GM12891 (cell line): ENCODE data around the gene HEPH. TPM values are rescaled to one million over a fixed set of nuclear protein-coding genes. Genes with fewer than 3 reads are reported as not detected.
"Not testable (repeated sequence)": the region's sequence is repeated elsewhere in the genome, so short reads cannot be mapped to it uniquely, and the experiment has no call there.

ENCODE experiments used
- DNase-seq: peaks from one replicate; pipeline ENCODE4 v3.0.0; 2011; ENCODE audit warnings: low spot score; ENCODE audit not compliant: insufficient read length
- FAIRE-seq: peaks from 2 replicates; lab custom pipeline; 2011; peaks lifted over from hg19 to GRCh38; lab: Jason Lieb, UNC
- PAX5 ChIP-seq: IDR thresholded peaks from 2 replicates; pipeline ENCODE4 v1.6.1; 2011; ENCODE audit warnings: low read length, moderate library complexity, mild to moderate bottlenecking; ENCODE audit not compliant: insufficient read depth, severe bottlenecking
- POLR2A ChIP-seq: IDR thresholded peaks from 2 replicates; pipeline ENCODE4 v1.6.1; 2011; ENCODE audit warnings: low read depth, low read length, control low read depth
- POLR2AphosphoS5 ChIP-seq: IDR thresholded peaks from 2 replicates; pipeline ENCODE4 v1.6.1; 2011; ENCODE audit warnings: low read depth, low read length, control low read depth
- POU2F2 ChIP-seq: IDR thresholded peaks from 2 replicates; pipeline ENCODE4 v1.6.1; 2011; ENCODE audit warnings: low read depth, mild to moderate bottlenecking, control low read depth, low read length, moderate library complexity
- SPI1 ChIP-seq: IDR thresholded peaks from 2 replicates; pipeline ENCODE4 v1.6.1; 2011; ENCODE audit warnings: low read depth, low read length, control low read depth
- TAF1 ChIP-seq: IDR thresholded peaks from 2 replicates; pipeline ENCODE4 v1.6.1; 2011; ENCODE audit warnings: low read depth, low read length, control low read depth
- polyA plus RNA-seq: library from polyadenylated mRNA; unstranded; fragments of >200 nt; gene quantifications from one replicate; pipeline ENCODE4 v1.2.1, GENCODE V29; 2012; ENCODE audit warnings: low read depth, missing spikeins, inconsistent platforms; ENCODE audit not compliant: missing spikeins

HEPH gene
- 0.37 TPM for polyA plus RNA-seq

GRCh38 chrX:66163849-66164411 lies at the start of gene HEPH:
TSS of gene HEPH (plus strand) at chrX:66164247. CDS start at chrX:66170571, 6,324 bp downstream.
- TF ChIP-seq POU2F2 (no peak), SPI1 (peak; percentile 46; the same call in 1 of the 2 replicates), POLR2A (no peak)
- FAIRE-seq (no peak), DNase-seq (no peak)

GRCh38 chrX:66118722-66119121 lies 45.3 kb upstream of the HEPH start:
- not testable (repeated sequence) for FAIRE-seq, DNase-seq

DNA sequence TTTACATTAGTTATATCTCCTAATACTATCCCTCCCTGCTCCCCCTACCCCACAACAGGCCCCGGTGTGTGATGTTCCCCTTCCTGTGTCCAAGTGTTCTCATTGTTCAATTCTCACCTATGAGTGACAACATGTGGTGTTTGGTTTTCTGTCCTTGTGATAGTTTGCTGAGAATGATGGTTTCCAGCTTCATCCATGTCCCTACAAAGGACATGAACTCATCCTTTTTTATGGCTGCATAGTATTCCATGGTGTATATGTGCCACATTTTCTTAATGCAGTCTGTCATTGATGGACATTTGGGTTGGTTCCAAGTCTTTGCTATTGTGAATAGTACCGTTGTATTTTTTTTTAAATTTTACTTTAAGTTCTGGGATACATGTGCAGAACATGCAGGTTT lies 42.7 kb upstream of the HEPH start:
- FAIRE-seq, DNase-seq: not testable (repeated sequence)

DNA sequence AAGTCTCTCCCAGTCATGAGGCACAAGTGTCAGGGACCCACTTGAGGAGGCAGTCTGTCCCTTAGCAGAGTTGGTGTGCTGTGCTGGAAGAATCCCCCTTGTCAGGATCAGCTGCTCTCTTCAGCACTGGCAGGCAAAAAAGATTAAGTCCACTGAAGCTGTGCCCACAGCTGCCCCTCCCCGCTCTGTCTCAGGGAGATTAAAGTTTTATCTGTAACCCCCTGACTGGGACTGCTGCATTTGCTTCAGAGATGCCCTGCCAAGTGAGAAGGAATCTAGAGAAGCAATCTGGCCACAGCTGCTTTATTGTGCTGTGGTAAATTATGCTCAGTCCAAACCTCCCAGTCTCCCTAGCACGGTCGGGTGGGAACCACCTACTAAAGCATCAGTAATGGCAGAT lies 37.4 kb upstream of the HEPH start:
- no peak for TF ChIP-seq POU2F2
- TF ChIP-seq PAX5: no peak
- no peak for TF ChIP-seq POLR2AphosphoS5
- TF ChIP-seq POLR2A: no peak
- no peak for TF ChIP-seq TAF1
- no peak for TF ChIP-seq SPI1
- no peak for FAIRE-seq

DNA sequence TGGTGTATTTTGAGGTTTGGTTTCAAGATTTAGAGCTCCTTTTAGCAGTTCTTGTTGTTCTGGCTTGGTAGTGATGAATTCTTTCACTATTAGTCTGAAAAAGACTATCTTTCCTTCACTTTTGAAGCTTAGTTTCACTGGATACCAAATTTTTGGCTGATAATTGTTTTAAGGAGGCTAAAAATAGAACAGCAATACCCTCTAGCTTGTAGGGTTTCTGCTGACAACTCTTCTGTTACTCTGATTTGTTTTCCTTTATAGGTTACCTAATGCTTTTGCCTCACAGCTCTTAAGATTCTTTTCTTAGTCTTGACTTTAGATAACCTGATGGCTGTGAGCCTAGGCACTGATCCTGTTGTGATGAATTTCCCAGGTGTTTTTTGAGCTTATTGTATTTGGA lies 33.6 kb upstream of the HEPH start:
- FAIRE-seq (no peak), DNase-seq (no peak)
- no peak for TF ChIP-seq PAX5
- TF ChIP-seq POU2F2: no peak
- TF ChIP-seq POLR2AphosphoS5: no peak
- TF ChIP-seq SPI1: no peak
- no peak for TF ChIP-seq TAF1
- TF ChIP-seq POLR2A: no peak

More for the DNA sequence above, 37.4 kb upstream of the HEPH start:
- DNase-seq: no peak

DNA sequence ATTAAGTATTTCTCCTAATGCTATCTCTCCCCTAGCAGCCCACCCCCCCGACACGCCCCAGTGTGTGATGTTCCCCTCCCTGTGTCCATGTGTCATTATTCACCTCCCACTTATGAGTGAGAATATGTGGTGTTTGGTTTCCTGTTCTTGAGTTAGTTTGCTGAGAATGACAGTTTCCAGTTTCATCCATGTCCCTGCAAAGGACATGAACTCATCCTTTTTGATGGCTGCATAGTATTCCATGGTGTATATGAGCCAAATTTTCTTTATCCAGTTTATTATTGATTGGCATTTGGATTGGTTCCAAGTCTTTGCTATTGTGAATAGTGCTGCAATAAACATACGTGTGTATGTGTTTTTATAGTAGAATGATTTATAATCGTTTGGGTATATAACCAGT lies 28.8 kb upstream of the HEPH start:
- not testable (repeated sequence) for FAIRE-seq, DNase-seq

DNA sequence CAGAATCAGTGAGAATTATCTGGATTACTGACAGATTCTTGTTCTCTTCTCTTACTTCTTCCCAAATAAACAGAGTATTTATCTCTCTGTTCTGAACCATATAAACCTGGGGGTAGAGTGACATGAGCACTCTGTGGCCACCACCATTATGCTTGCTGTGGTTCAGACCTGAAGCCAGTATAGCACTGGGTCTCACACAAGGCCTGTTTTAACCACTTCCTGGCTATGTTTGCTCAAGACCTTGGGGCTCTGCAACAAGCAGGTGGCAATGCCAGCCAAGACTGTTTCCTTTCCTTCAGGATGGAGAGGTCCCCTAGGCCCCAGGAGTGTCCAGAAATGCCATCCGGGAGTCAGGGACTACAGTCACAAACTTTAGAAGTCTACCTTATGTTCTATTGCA lies 21.7 kb upstream of the HEPH start:
- DNase-seq (no peak), FAIRE-seq (no peak)
- TF ChIP-seq POLR2A (no peak), POU2F2 (no peak), PAX5 (no peak), TAF1 (no peak), POLR2AphosphoS5 (no peak), SPI1 (no peak)

DNA sequence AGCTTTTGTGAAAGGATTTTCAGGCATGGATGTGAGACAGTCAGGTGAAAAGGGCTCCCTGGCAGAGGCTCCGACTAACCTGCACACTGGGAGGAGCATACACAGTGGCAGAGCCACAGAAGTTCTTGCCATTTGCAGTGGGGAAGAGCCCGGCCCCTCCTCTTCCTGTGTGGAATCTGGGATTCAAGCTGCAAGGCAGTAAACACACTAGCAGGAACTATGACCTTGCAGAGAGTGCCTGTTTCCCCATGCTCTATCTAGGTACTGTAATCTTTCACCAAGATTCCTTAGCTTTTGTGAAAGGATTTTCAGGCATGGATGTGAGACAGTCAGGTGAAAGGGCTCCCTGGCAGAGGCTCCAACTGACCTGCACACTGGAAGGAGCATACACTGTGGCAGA lies 19.8 kb upstream of the HEPH start:
- DNase-seq: no peak
- no peak for FAIRE-seq
- TF ChIP-seq POLR2A (no peak), PAX5 (no peak), SPI1 (no peak), POLR2AphosphoS5 (no peak), TAF1 (no peak), POU2F2 (no peak)

DNA sequence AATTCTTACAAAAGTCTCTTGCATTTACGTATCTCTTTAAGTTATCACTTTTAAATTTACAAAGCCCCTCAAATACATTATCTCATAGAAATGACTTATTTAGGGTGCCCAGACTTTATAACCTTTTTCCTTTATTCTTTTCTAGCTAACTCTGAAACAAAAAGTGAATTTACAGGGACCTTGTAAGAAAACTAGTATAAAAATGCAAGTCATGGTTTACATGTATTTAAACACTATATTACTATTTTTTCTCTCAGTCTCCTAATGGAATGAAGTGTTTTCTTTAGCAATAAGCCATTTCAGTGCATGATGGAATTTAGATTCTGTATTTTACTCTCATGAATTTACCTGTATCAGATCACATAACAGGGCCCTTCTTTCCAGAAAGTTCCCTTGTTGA lies 14.5 kb upstream of the HEPH start:
- TF ChIP-seq POU2F2 (no peak), PAX5 (no peak), POLR2A (no peak), POLR2AphosphoS5 (no peak), SPI1 (no peak), TAF1 (no peak)
- DNase-seq: no peak
- FAIRE-seq: no peak

DNA sequence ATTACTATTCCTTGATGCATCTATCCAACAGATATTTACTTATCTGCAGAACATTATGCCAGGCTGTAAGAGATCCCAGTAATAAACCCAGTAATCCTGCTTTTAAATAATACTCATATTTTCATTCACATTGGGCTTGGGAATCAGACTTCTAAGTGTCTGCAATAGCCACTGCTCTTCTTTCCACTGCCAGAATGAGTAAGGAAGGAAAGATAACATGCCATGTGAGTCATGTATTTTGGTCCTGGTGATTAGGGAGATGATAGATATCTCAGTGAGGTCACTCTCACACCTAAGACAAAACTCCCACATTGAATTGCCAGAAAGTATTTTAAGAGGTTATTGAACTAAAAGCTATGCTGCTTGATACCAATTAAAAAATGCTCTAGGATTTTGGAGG lies 13.9 kb upstream of the HEPH start:
- DNase-seq (no peak), FAIRE-seq (no peak)
- no peak for TF ChIP-seq SPI1
- TF ChIP-seq POU2F2: no peak
- no peak for TF ChIP-seq POLR2AphosphoS5
- TF ChIP-seq POLR2A: no peak
- TF ChIP-seq PAX5: no peak
- TF ChIP-seq TAF1: no peak

DNA sequence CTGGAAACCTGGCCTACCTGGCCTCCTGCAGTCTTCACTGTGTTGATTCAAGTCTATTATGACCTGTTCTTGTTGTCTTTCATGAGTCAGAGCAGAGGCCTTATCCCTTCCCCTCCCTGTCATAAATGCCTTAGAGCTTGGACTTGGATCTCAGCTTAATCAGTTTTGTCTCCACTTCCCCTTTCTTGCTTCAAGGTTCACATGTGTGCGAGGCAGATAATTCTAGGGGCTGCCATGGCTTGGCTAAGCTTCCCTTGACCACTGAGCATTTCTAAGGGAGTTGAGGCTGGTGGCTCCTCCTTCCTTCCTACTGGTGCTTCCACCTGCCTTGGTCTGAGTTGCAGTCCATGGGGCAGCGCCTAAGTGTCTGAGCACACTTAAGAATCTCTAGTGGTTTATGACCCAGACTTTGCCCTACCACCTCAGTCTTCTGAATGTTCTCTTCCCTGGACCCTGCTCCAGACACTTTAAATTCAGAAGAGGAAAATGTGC lies 1.7 kb upstream of the HEPH start:
- TF ChIP-seq POLR2AphosphoS5 (no peak), SPI1 (peak; percentile 93)
- no peak for DNase-seq
- FAIRE-seq: peak; percentile 70

DNA sequence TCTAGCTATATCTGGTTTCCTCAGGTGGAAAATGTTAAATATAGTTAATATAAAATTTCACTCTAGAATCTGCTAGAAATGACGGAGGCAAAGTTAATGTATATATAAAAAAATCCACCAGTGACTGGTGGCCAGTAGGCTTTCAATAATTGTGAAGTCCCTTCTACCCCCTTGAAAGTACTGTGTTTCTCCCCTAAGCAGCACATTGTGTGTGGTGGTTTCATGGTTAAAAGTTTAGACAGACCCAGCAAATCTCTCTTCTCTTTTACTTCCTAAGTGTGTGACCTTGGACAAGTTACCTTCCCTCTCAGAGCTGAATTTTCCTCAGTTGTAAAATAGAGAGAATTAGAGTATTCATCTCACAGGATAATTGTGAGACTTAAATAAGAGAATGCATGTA lies 600 bp upstream of the HEPH start:
- no peak for DNase-seq
- FAIRE-seq: no peak
- TF ChIP-seq POLR2A (no peak), POLR2AphosphoS5 (no peak), PAX5 (no peak), POU2F2 (no peak), SPI1 (no peak), TAF1 (no peak)
